Central memory CD4-positive, alpha-beta T cell (primary cell): ENCODE measurements around the gene ARHGAP28.

Experiments
- DNase-seq: peaks from one replicate; pipeline ENCODE4 v3.0.0; 2022

Gene ARHGAP28

GRCh38 chr18:6940451-6940850 is 210.9 kb downstream of the ARHGAP28 start:
- no peak for DNase-seq

GRCh38 chr18:6941996-6942395 is 212.5 kb downstream of the ARHGAP28 start:
- no peak for DNase-seq

- DNase-seq: no peak
Observed at GRCh38 chr18:6942742-6943141, 213.2 kb downstream of the ARHGAP28 start.

- DNase-seq: no peak
Observed at GRCh38 chr18:6943143-6943542, 213.6 kb downstream of the ARHGAP28 start.

- no peak for DNase-seq
Observed at GRCh38 chr18:6947338-6948030, 218.0 kb downstream of the ARHGAP28 start.

GRCh38 chr18:6948281-6949055 is 219.0 kb downstream of the ARHGAP28 start:
- DNase-seq: no peak

- DNase-seq: no peak
Observed at GRCh38 chr18:6949800-6950586, 220.5 kb downstream of the ARHGAP28 start.

GRCh38 chr18:6950641-6951040 is 221.1 kb downstream of the ARHGAP28 start:
- no peak for DNase-seq

- DNase-seq: no peak
Observed at GRCh38 chr18:6951336-6952090, 222.0 kb downstream of the ARHGAP28 start.

GRCh38 chr18:6954501-6954900 is 225.0 kb downstream of the ARHGAP28 start:
- DNase-seq: no peak

GRCh38 chr18:6955304-6955703 is 225.8 kb downstream of the ARHGAP28 start:
- no peak for DNase-seq

- no peak for DNase-seq
Observed at GRCh38 chr18:6956495-6956894, 227.0 kb downstream of the ARHGAP28 start.

- no peak for DNase-seq
Observed at GRCh38 chr18:6956999-6957398, 227.5 kb downstream of the ARHGAP28 start.

GRCh38 chr18:6959110-6959509 is 229.6 kb downstream of the ARHGAP28 start:
- DNase-seq: no peak

- DNase-seq: no peak
Observed at GRCh38 chr18:6960124-6960523, 230.6 kb downstream of the ARHGAP28 start.

GRCh38 chr18:6960656-6961055 is 231.1 kb downstream of the ARHGAP28 start:
- no peak for DNase-seq

- DNase-seq: no peak
Observed at GRCh38 chr18:6961331-6961730, 231.8 kb downstream of the ARHGAP28 start.

GRCh38 chr18:6962571-6963451 is 233.3 kb downstream of the ARHGAP28 start:
- no peak for DNase-seq

GRCh38 chr18:6963452-6964097 is 234.1 kb downstream of the ARHGAP28 start:
- DNase-seq: no peak
